Bronchial epithelial cell (primary cell): ENCODE results near the gene FAXDC2. TPM values are rescaled to one million over a fixed set of nuclear protein-coding genes. Genes with fewer than 3 reads are reported as not detected.

Source experiments
- DNase-seq: peaks from one replicate; pipeline ENCODE4 v3.0.0-alpha.2; 2010; ENCODE audit warnings: low read depth
- FAIRE-seq: peaks from 2 replicates; lab custom pipeline; 2011; peaks lifted over from hg19 to GRCh38; lab: Jason Lieb, UNC
- H3K27me3 ChIP-seq: 2 replicates; pipeline ENCODE4 v1.5.1; 2011; ENCODE audit warnings: low read length; ENCODE audit not compliant: control insufficient read depth, insufficient read depth
- H3K36me3 ChIP-seq: 2 replicates; pipeline ENCODE4 v1.5.1; 2011; ENCODE audit warnings: low read length; ENCODE audit not compliant: control insufficient read depth, insufficient read depth
- H3K4me3 ChIP-seq: 2 replicates; pipeline ENCODE4 v1.5.1; 2011; ENCODE audit warnings: mild to moderate bottlenecking, low read depth, low read length, control low read depth
- CTCF ChIP-seq: IDR thresholded peaks from 2 replicates; pipeline ENCODE4 v1.5.1; 2011; ENCODE audit warnings: mild to moderate bottlenecking, moderate library complexity, low read length, control low read depth, inconsistent platforms; ENCODE audit not compliant: insufficient read depth, severe bottlenecking
- total RNA-seq: library from RNA; depleted of rRNA; stranded (reverse); fragments of >200 nt; gene quantifications from 2 replicates; pipeline ENCODE4 v1.2.1, GENCODE V29; 2014

The FAXDC2 gene
- total RNA-seq, 1 donor from 2014 or later, result 1.1 TPM

DNA sequence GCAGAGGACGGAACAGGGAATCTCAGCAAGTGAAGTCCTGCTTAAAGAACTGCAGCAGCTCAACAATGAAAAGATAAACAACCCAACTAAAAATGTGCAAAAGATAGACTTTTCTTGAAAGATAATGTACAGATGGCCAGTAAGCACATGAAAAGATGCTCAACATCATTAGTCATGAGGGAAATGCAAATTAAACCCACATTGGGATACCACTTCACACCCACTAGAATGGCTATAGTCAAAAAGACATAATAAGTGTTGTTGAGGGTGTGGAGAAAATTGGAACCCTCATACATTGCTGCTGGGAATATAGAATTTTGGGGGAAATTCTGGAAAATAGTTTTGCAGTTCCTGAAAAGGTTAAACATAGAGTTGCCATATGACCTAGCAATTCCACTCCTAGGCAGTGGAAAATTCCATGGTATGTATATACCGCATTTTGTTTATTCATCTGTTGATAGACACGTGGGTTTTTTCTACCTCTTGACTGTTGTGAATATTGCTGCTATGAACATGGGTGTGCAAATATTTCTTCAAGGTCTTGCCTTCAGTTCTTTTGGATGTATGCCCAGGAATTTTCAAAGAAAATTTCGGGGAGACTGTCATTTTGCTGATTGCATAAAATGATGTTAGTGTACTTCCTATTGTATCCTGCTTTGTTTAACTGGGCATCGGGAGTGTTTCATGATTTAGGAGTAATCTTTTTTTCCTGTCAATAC is 15.2 kb upstream of the FAXDC2 start:
- H3K36me3 ChIP-seq, result peaks cover 7% of the 10 kb centered on the region
- H3K27me3 ChIP-seq, result no peaks in the 10 kb centered on the region
- H3K4me3 ChIP-seq, result no peak overlapping the region
- no peak for TF ChIP-seq CTCF
- DNase-seq (no peak), FAIRE-seq (no peak)

DNA sequence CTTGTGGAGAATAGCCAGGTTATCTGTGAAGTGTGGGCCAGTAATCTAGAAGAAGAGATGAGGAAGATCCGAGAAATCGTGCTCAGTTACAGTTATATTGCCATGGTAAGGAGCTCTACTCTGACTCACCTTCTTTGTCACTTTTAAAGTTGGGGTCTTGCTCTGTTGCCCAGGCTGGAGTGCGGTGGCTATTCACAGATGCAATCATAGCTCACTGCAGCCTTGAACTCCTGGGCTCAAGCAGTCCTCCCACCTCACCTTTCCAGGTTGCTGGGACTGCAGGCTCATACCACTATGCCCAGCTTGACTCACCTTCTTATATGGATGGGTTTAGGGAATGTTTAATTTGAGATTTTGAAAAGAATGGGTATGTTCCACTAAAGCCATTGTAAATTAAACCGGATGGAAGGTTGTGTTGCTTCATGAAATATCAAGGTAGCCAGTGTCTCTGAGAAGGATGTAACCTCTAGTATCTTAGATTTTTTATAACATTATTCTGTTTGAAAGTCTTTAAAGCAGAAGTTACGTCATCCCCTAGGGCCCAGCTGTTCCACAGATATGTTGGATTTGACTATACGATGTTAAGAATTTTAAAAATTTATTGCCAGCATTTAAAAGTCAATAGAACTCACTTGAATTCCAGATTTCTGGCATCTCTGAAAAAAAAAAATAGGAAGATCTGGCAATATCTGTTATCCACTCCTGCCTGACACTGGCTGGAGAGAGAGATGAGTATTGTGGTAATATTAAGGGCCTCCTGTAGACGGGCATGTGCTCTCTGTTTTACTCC is 13.1 kb upstream of the FAXDC2 start:
- TF ChIP-seq CTCF, result no peak
- Histone ChIP-seq H3K4me3 (no peak overlapping the region), H3K36me3 (peaks cover 5% of the 10 kb centered on the region), H3K27me3 (no peaks in the 10 kb centered on the region)
- FAIRE-seq, result peak; percentile 18
- DNase-seq, result no peak

DNA sequence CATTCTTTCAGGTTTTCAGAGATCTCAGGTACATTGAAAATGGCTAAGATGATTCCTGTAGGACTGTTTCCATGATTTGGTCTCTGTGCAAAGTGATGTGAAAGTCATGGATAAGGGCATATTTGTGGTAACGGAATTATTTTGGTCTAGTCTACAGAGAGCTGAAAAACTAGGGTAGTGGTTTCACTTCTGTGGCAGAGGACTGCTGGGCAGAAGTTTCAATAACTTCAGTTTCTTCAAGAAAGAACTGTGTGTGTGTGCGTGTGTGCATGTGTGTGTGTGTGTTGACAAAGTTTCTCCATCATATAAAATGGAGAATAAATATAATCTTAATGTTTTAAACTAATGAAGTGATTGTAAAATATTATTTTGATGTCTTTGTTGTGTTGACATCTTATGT is 12.4 kb upstream of the FAXDC2 start:
- no peaks in the 10 kb centered on the region for H3K27me3 ChIP-seq
- TF ChIP-seq CTCF, result no peak
- H3K36me3 ChIP-seq, result peaks cover 5% of the 10 kb centered on the region
- no peak for DNase-seq
- no peak overlapping the region for H3K4me3 ChIP-seq
- FAIRE-seq, result no peak

- no peaks in the 10 kb centered on the region for H3K27me3 ChIP-seq
- no peak for TF ChIP-seq CTCF
- peaks cover 5% of the 10 kb centered on the region for H3K36me3 ChIP-seq
- DNase-seq, result no peak
- no peak for FAIRE-seq
- H3K4me3 ChIP-seq, result no peak overlapping the region
Measured at GRCh38 chr5:154861946-154862345, 11.5 kb upstream of the FAXDC2 start.

DNA sequence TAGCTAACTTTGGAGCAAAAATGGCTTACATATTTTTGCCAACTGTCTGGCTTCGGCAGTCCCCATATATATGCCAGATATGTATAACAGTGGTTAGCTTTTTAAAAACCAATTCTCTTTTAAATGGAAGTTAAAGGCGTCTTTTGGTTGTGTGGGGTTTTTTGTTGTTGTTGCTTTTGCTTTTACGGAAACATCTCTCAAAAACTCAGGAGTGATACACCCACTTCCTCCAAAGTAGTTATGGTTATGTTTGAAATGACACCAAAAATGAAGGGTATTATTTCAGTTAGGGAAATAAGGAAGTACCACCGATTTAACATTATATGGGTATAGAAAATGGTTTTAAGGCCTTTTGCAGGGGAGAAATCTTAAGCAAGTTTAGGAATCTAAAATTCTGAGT is 10.4 kb upstream of the FAXDC2 start:
- Histone ChIP-seq H3K4me3 (no peak overlapping the region), H3K27me3 (no peaks in the 10 kb centered on the region), H3K36me3 (peaks cover 3% of the 10 kb centered on the region)
- TF ChIP-seq CTCF, result no peak
- no peak for DNase-seq
- FAIRE-seq, result no peak
